ENCODE data around the gene ENO2.

The ENO2 gene

GRCh38 chr12:6935371-6936193 lies 21.2 kb downstream of the ENO2 start:
- no peak for DNase-seq

DNA sequence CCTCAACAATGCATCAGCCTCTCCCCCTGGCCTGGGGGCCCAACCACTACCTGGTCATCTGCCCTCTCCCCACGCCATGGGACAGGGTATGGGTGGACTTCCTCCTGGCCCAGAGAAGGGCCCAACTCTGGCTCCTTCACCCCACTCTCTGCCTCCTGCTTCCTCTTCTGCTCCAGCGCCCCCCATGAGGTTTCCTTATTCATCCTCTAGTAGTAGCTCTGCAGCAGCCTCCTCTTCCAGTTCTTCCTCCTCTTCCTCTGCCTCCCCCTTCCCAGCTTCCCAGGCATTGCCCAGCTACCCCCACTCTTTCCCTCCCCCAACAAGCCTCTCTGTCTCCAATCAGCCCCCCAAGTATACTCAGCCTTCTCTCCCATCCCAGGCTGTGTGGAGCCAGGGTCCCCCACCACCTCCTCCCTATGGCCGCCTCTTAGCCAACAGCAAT lies 21.8 kb downstream of the ENO2 start:
- no peak for DNase-seq

GRCh38 chr12:6936636-6937480 lies 22.5 kb downstream of the ENO2 start:
- DNase-seq = peak; percentile 31 to 63

DNA sequence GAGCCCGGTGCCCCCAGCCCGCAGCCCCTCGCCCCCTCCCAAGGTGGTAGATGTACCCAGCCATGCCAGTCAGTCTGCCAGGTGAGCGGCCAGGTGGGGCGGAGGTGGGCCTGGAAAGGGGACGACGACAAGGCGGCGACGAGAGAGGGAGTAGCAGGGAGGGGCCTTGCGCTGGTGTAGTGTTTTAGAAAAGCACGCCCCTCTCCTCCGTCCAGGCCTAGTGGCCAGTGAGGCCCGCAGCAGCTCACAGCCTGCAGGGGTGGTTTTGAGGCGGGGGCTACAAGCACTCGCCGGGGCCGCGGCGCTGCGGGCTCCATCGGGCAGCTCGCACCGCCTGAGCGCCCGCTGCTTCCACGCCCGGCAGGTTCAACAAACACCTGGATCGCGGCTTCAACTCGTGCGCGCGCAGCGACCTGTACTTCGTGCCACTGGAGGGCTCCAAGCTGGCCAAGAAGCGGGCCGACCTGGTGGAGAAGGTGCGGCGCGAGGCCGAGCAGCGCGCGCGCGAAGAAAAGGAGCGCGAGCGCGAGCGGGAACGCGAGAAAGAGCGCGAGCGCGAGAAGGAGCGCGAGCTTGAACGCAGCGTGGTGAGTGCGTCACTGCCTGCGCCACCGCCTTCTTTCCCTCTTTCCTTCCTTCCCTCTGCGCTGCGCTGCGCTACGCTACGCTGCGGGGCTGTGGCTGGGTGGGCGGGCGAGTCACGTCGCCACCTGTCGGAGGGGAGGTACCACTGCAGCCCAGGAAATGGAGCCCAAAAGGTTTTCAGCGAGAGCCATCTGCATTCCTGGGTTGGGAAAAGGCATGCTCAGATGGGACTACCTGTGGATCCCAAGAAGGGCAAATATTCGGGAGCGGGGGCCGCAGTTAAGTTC lies 23.3 kb downstream of the ENO2 start:
- DNase-seq = peak; percentile 95 to 96

GRCh38 chr12:6938353-6939190 lies 24.2 kb downstream of the ENO2 start:
- DNase-seq = no peak

DNA sequence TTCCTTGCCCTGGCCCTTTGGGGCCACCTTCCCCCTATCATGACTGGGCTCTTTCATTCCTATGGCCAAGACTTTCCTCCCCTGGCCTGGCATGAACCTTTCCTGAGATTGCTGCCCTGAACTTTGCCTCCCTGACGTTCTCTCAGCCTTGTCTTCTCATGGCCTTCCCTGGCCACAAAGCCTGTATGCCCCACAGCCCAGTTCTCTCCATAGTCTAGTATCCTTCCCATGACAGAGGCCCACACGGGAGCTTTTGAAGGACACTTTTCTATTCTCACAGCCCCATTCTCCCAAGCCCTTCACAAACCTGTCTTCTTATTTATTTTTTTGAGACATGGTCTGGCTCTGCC lies 24.8 kb downstream of the ENO2 start:
- no peak for DNase-seq

- no peak for DNase-seq
Measured at GRCh38 chr12:6941267-6941666, 26.9 kb downstream of the ENO2 start.

DNA sequence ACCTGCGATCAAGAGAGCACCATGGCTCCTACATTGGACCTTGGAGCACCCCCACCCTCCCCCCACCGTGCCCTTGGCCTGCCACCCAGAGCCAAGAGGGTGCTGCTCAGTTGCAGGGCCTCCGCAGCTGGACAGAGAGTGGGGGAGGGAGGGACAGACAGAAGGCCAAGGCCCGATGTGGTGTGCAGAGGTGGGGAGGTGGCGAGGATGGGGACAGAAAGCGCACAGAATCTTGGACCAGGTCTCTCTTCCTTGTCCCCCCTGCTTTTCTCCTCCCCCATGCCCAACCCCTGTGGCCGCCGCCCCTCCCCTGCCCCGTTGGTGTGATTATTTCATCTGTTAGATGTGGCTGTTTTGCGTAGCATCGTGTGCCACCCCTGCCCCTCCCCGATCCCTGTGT lies 27.4 kb downstream of the ENO2 start:
- no peak for DNase-seq

- no peak for DNase-seq
Measured at GRCh38 chr12:6942331-6942665, 27.9 kb downstream of the ENO2 start.

GRCh38 chr12:6943389-6943721 lies 29.0 kb downstream of the ENO2 start:
- DNase-seq = peak; percentile 89 to 92

DNA sequence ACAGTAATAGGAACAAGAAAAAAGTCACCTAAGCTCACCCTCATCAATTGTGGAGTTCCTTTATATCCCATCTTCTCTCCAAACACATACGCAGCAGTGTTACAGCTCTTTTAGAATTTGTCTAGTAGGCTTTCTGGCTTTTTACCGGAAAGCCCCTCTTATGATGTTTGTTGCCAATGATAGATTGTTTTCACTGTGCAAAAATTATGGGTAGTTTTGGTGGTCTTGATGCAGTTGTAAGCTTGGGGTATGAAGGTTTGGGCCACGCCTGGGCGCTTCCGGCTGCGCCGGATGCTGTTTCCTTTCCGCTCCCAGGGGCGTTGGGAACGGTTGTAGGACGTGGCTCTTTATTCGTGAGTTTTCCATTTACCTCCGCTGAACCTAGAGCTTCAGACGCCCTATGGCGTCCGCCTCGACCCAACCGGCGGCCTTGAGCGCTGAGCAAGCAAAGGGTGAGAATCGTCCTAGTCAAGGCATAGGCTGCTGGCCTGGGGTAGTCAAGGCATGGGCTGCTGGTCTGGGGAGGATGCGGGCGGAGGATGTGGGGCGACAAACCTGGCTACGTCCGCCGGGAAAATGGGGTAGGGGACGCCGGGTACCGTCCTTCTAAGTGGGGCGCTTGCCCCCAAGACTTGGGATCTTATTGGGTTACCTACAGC lies 29.5 kb downstream of the ENO2 start, which contains the start of the genes C12orf57 and RNU7-1:
Gene C12orf57 (plus strand): TSS at position 301 of the 659 bp plus-strand sequence. CDS start 100 bp downstream, at position 401.
Gene RNU7-1 (plus strand): TSS at position 95 of the 659 bp plus-strand sequence.
- DNase-seq = peak; percentile 87 to 90

DNA sequence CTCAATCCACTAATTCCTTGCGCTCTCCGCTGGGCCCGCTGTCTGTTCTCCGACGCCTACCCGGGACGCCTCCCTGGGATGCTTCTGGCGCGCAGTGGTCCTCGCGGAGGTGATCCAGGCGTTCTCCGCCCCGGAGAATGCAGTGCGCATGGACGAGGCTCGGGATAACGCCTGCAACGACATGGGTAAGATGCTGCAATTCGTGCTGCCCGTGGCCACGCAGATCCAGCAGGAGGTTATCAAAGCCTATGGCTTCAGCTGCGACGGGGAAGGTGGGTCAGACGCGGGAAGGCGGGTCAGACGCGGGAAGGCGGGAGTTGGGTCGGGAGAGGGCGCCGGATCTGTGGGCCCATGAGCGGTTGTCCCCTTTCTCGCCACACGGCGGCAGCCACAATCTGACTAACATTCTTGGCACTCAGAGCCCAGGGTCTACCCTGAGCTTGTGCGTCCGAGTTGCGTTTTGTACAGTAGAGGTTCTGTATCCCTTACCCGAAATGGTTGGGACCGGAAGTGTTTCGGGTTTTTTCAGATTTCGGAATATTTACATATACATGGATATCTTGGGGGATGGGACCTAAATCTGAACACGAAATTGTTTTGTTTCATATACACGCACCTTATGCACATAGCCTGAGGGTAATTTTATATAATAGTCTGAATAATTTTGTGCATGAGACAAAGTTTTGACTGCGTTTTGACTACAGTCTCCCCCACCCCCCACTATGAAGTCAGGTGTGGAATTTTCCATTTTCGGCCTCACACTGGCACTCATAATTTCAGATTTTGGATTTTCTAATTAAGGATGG lies 30.2 kb downstream of the ENO2 start:
- peak; percentile 88 to 91 for DNase-seq

DNA sequence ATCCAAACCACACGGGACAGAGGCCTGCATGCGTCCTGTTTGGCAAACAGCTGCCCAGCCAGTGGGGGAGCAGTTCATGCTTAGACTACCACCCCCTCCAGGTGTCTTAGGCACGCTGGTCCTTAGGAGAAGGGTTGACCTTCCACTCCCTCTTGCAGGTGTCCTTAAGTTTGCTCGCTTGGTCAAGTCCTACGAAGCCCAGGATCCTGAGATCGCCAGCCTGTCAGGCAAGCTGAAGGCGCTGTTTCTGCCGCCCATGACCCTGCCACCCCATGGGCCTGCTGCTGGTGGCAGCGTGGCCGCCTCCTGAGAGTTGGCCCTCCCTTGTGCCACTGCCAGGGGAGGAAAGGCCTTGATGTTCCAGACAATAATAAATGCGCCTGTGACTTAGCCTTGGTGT lies 31.2 kb downstream of the ENO2 start:
- no peak for DNase-seq

DNA sequence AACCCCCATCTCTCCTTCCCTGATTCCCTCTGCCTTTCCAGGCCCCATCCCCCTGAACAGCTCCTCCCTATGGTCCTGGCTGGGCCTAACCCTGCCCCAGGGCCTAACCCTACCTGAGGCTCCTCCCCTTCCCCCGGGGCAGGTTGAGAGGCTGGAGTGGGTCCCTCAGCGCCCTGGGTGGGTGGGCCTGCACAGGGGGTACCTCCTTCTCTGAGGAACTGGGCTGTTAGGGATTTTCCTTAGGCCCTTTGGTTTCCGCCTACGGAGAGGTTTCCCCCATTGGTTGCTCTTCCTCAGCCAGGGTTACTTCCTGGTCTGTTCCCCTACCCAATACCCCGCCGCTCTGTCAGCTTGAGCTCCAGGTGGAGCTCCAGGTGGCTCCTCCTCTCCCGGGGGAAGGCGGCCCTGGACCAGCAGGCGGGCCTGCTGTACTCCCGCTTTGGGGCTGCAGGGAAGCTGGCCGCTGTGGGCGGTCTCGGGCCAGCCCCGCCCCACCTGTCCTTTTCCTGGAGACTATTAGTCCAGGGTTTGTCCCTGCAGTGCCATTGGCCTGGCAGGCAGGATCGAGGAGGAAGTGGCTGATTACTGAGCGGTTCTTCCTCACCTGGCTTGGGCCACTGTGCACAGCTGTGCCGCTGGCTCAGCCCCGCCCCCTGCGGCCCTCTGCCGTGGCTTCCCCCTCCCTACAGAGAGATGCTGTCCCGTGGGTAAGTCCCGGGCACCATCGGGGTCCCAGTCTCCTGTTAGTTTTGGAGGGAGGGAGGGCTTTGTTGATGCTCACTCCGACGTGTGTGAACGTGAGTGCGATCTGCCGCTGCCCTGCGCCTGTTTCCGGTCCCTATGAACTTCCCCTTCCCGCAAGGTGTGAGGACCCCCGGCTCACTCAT lies 31.9 kb downstream of the ENO2 start:
- DNase-seq = peak; percentile 59 to 80

DNA sequence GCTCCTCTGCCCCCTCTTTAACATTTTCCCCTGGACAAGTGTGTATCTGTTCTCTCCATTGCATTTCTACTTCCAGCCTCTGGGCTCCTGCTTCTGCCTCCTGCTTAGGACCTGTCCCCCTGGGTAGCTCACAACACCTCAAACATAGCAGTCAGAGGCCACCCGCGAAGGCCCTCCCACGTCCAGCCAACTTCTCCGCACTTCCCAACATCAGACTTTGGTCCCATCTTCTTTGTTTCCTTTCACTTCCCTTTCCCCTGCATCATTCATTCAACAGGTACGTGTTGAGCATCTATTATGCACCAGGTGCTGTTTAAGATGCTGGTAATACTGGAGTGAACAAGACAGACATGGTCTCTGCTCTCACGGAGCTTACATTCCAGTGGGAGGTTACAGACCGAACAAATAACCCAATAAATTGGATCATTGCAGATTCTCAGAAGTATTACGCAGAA lies 32.6 kb downstream of the ENO2 start:
- DNase-seq = no peak

GRCh38 chr12:6947615-6948014 lies 33.2 kb downstream of the ENO2 start:
- DNase-seq = no peak

- DNase-seq = peak; percentile 52 to 67
Measured at GRCh38 chr12:6948873-6949594, 34.7 kb downstream of the ENO2 start.

DNA sequence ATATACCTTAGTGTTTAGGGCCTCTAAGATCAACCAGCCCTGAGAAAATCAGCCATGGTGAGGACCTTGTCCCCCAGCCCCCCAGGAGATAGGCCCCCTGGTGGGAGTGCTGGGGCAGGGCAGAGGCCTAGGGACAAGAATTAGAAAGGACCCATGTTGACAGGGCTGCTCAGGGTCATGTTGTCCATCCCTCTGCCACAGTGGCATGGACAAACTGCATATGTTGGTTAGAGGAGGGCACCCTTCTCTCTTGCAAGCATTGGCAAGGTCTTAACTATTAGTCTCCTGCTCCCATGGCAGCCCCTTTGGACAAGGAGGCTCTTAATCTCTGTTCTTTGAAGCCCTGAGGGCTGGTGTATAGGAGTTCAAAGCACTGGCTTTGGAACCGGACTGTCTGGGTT lies 36.0 kb downstream of the ENO2 start:
- peak; percentile 41 to 62 for DNase-seq

Data from CD4-positive, alpha-beta T cell treated with Interferon alpha-2 for 1 hour (primary cell).